Naive thymus-derived CD4-positive, alpha-beta T cell (primary cell): ENCODE data around the gene TTLL5. TPM values are rescaled to one million over a fixed set of nuclear protein-coding genes. Genes with fewer than 3 reads are reported as not detected.

Experiments
- ATAC-seq: fragments of 150-1000 bp; cut with Tn5 transposase; 2 replicates; pipeline ENCODE4 v1.10.0; 2021; ENCODE audit warnings: mild to moderate bottlenecking, moderate library complexity
- CTCF ChIA-PET: fragments of 350-600 bp; sonication (Branson Sonifier 250); formaldehyde crosslinking; loops from one replicate; lab custom pipeline; 2021; ENCODE audit warnings: antibody characterized with exemption; lab: Charles Lee
- POLR2A ChIA-PET: fragments of 350-600 bp; sonication (Branson Sonifier 250); formaldehyde crosslinking; loops from one replicate; lab custom pipeline; 2021; ENCODE audit warnings: antibody characterized with exemption, inconsistent platforms; lab: Charles Lee
- DNase-seq, 9 donors: peaks; one replicate each; pipeline versions ENCODE4 v3.0.0 to v3.0.0-alpha.2; 2020 to 2022; ENCODE audit warnings: mixed read lengths in 1 of 9
- H3K27ac ChIP-seq: one replicate; pipeline ENCODE4 v1.7.0; 2013; ENCODE audit warnings: mild to moderate bottlenecking, low read depth, low read length, moderate library complexity
- H3K27me3 ChIP-seq, 2 donors: one replicate each; pipeline ENCODE4 v1.7.0; 2013; ENCODE audit warnings: low read length in 2 of 2, mild to moderate bottlenecking in 2 of 2, moderate library complexity in 2 of 2; ENCODE audit not compliant: control insufficient read depth in 2 of 2, insufficient read depth in 2 of 2
- H3K36me3 ChIP-seq, 3 experiments: 1 replicate in 2 of 3; 2 replicates in 1 of 3; pipeline ENCODE4 v1.7.0; 2013; ENCODE audit warnings: low read length in 3 of 3, mild to moderate bottlenecking in 3 of 3, moderate library complexity in 1 of 3; ENCODE audit not compliant: insufficient read depth in 3 of 3, control insufficient read depth in 2 of 3
- H3K4me1 ChIP-seq, 2 donors: one replicate each; pipeline ENCODE4 v1.7.0; 2013; ENCODE audit warnings: low read length in 2 of 2, mild to moderate bottlenecking in 2 of 2, moderate library complexity in 1 of 2; ENCODE audit not compliant: control insufficient read depth in 2 of 2, insufficient read depth in 2 of 2
- H3K4me3 ChIP-seq: 2 replicates; pipeline ENCODE4 v1.7.0; 2013; ENCODE audit warnings: mild to moderate bottlenecking, low read length
- H3K9me3 ChIP-seq, 3 experiments: 1 replicate in 2 of 3; 2 replicates in 1 of 3; pipeline ENCODE4 v1.7.0; 2013; ENCODE audit warnings: low read length in 3 of 3; ENCODE audit not compliant: control insufficient read depth in 2 of 3
- H3K27ac Mint-ChIP-seq, 9 donors: one replicate each; pipeline ENCODE4 v1.8.0; 2020 to 2022; ENCODE audit warnings: mixed read lengths in 9 of 9, mild to moderate bottlenecking in 8 of 9, moderate library complexity in 5 of 9, inconsistent platforms in 2 of 9
- H3K27me3 Mint-ChIP-seq, 5 donors: one replicate each; pipeline ENCODE4 v1.8.0; 2021 to 2022; ENCODE audit warnings: mixed read lengths in 5 of 5, mild to moderate bottlenecking in 1 of 5
- H3K36me3 Mint-ChIP-seq, 5 donors: one replicate each; pipeline ENCODE4 v1.8.0; 2020 to 2022; ENCODE audit warnings: mixed read lengths in 5 of 5, mild to moderate bottlenecking in 3 of 5, inconsistent platforms in 1 of 5
- H3K4me1 Mint-ChIP-seq, 7 donors: one replicate each; pipeline ENCODE4 v1.8.0; 2020 to 2022; ENCODE audit warnings: mixed read lengths in 7 of 7, mild to moderate bottlenecking in 3 of 7, inconsistent platforms in 1 of 7
- H3K4me3 Mint-ChIP-seq, 10 donors: one replicate each; pipeline ENCODE4 v1.8.0; 2020 to 2022; ENCODE audit warnings: mild to moderate bottlenecking in 10 of 10, mixed read lengths in 10 of 10, moderate library complexity in 6 of 10, inconsistent platforms in 2 of 10
- H3K9me3 Mint-ChIP-seq, 11 donors: one replicate each; pipeline ENCODE4 v1.8.0; 2020 to 2022; ENCODE audit warnings: mixed read lengths in 11 of 11, mild to moderate bottlenecking in 4 of 11, inconsistent platforms in 1 of 11, moderate library complexity in 1 of 11
- intact Hi-C, 2 donors: fragments of 100-400 bp; cut with micrococcal nuclease; formaldehyde crosslinking; loops; one replicate each; pipeline ENCODE4 v1.15.1; 2023
- polyA plus RNA-seq, 2 donors: library from polyadenylated mRNA; unstranded; fragments of 300-500 nt; fragmentation: Illumina TruSeq; gene quantifications; one replicate each; pipeline ENCODE4 v1.2.3, GENCODE V29; 2021
- total RNA-seq, 6 experiments: library from RNA in 5 of 6; stranded (reverse) in 5 of 6; gene quantifications; 1 replicate in 5 of 6; 2 replicates in 1 of 6; pipeline ENCODE4 v1.2.3 and lab custom pipeline; 2021 to 2026

The TTLL5 gene
- total and polyA plus RNA-seq, 7 experiments from 2014 or later = 7.8 to 31.4 (median 21.5) TPM

DNA sequence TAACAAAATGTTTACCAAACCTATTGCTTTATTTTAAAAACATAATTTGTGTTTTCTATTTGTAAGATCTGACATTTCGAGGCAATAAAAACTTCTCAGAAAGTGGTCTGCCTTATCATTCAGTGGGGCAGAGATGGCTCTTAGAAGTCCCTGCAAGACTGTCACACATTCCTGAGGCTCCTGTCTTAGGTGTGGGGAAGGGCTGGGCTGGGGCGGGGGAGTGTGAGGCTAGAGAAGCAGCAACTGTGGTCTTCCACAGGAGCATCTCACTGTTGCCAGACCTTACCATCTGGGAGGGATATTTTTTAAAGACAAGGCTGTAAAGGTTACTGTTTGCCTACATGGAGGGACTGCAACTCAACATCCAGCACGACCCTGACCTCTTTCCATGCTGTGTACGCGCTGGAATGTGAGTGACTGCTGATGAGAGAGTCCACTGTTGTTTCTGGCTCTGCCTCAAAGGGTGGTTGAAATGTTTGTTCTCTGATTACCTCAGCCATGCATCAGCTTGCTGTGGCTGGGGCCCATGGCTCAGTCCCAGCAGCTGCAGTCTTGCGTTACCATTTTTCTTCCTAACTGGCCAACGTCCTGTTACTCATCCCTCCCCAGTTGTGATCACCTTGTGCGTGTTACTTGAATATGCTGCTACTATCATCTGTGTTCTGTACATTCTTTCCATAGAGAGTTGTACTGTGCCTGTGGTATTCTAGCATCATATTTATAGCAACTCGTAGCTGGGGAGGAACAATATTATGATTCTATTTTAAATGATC is 12.8 kb upstream of the TTLL5 start:
- no peaks in the 10 kb centered on the region for H3K9me3 ChIP-seq
- H3K27me3 ChIP-seq = no peaks in the 10 kb centered on the region
- H3K36me3 ChIP-seq = peaks cover 6 to 61% (median 13%) of the 10 kb centered on the region in 3 experiments
- POLR2A ChIA-PET = no interaction called here
- DNase-seq = no peak
- no peak overlapping the region for H3K4me3 ChIP-seq
- intact Hi-C loops = no loop called here
- no peak for ATAC-seq
- no peaks in the 10 kb centered on the region for H3K4me1 ChIP-seq
- Mint-ChIP-seq H3K36me3 (peaks cover 23 to 52% (median 31%) of the 10 kb centered on the region in 5 donors), H3K9me3 (no peaks in the 10 kb centered on the region), H3K27me3 (no peaks in the 10 kb centered on the region), H3K27ac (peak overlapping the region in 4 of 9 donors; percentile 8 to 69 (median 37)), H3K4me3 (no peak overlapping the region), H3K4me1 (peaks cover 0 to 3% (median 0%) of the 10 kb centered on the region in 7 donors)
- H3K27ac ChIP-seq = no peak overlapping the region
- CTCF ChIA-PET = no interaction called here

DNA sequence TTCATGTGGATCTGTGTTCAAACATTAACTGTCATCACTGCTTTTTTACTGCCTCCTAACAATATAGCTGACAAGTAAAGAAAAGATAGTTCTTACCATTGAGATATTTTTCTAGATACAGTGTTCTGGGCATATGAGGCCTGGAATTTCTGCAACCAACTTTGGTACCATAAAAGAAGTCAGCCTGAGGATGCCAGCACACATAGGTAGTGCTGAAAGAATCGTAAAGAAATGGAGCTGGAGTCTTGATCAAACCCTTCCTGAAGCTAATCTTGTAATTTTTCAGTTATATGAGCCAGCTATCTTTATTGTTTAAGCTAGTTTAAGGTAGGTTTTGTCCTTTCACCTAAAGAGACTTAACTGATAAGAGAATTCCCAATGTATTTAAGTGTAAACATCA is 11.7 kb upstream of the TTLL5 start:
- Mint-ChIP-seq H3K36me3 (peaks cover 19 to 51% (median 32%) of the 10 kb centered on the region in 5 donors), H3K27me3 (no peaks in the 10 kb centered on the region), H3K9me3 (no peaks in the 10 kb centered on the region), H3K4me1 (peaks cover 0 to 5% (median 4%) of the 10 kb centered on the region in 7 donors), H3K4me3 (no peak overlapping the region), H3K27ac (peak overlapping the region in 1 of 9 donors; percentile 19)
- Histone ChIP-seq H3K36me3 (peaks cover 6 to 67% (median 13%) of the 10 kb centered on the region in 3 experiments), H3K27me3 (no peaks in the 10 kb centered on the region), H3K4me1 (no peaks in the 10 kb centered on the region), H3K9me3 (no peaks in the 10 kb centered on the region), H3K27ac (no peak overlapping the region), H3K4me3 (no peak overlapping the region)
- DNase-seq (no peak), ATAC-seq (no peak)
- POLR2A ChIA-PET = interaction anchor here (0.6 to 1.4 kb wide), 2 partner anchors 10 to 11 kb away, joined by 3 to 4 read pairs; partner anchors contain the start of gene ERG28
- CTCF ChIA-PET = interaction anchor here (0.5 to 1.8 kb wide), 4 partner anchors 62 to 340 kb away, joined by 3 to 9 read pairs (median 3); partner anchors contain the start of gene FLVCR2
- intact Hi-C loops = no loop called here

DNA sequence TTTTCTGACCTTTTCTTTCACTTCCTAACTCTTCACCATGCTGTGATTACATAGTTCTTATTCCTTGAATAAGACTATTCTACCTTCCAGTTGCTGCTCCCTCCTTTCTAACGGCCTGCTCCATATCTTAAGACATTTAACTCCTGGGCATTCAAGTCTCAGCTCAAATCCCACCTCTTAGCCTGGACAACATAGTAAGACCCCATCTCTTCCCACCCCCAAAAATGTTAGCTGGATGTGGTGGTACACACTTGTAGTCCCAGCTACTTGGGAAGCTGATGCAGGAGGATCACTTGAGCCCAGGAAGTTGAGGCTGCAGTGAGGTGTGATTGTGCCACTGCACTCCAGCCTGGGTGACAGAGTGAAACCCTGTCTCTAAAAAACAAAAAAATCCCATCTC is 11.3 kb upstream of the TTLL5 start:
- no peaks in the 10 kb centered on the region for H3K9me3 Mint-ChIP-seq
- peaks cover 6 to 71% (median 13%) of the 10 kb centered on the region in 3 experiments for H3K36me3 ChIP-seq
- ChIA-PET CTCF (interaction anchor here (0.5 to 1.8 kb wide), 4 partner anchors 62 to 341 kb away, joined by 3 to 9 read pairs (median 3); partner anchors contain the start of gene FLVCR2), POLR2A (interaction anchor here (1.4 kb wide), 1 partner anchor 11 kb away, joined by 4 read pairs; the partner anchor contains the start of gene ERG28)
- no peak for DNase-seq
- H3K27me3 ChIP-seq = no peaks in the 10 kb centered on the region
- no peak overlapping the region for H3K4me3 Mint-ChIP-seq
- H3K4me1 Mint-ChIP-seq = peaks cover 0 to 5% (median 4%) of the 10 kb centered on the region in 7 donors
- no peaks in the 10 kb centered on the region for H3K9me3 ChIP-seq
- no peak overlapping the region for H3K4me3 ChIP-seq
- H3K27me3 Mint-ChIP-seq = no peaks in the 10 kb centered on the region
- no peaks in the 10 kb centered on the region for H3K4me1 ChIP-seq
- H3K36me3 Mint-ChIP-seq = peaks cover 19 to 47% (median 32%) of the 10 kb centered on the region in 5 donors
- no peak for ATAC-seq
- no peak overlapping the region for H3K27ac ChIP-seq
- intact Hi-C loops = loop anchor here in 1 of 2 donors (5.0 kb wide), 1 partner anchor 517 kb away; no protein-coding TSS in a partner anchor
- peak overlapping the region in 3 of 9 donors; percentile 24 to 45 (median 34) for H3K27ac Mint-ChIP-seq

DNA sequence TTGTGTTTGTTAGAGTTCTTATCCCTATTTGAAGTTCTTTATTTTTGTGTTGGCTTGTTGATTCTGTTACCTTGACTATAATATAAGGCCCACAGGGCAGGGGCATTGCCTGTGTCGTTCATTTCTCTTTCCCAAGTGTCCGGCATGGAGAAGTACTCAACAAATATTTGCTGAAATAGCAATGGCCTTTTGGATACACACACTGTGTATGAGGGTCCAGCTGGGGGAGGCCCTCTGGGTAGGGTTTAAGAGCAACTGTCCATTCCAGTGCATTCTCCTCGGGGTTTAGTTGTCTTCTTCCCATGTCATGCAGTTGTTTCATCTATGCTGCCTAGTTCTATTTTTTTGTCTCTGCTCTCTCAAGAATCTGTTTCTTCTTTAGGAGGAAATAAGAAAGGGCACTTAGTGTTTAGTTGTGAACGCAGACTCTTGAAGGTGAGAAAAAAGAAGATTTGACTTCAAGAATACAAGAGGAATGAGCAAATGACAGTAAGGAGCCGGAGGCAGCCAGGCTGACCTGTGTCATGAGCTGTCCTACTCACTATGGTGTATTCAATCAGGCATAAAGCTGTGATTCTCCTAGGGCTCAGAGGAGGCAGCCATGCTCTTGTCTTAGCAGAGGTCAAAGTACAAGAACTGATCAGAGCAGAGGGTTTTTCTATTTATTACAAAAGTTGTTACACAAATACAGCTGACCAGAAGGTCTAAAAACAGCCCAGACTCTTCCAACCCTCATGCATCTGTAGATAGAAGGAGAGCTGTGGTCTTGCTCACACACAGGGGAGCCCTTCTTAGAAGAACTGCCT is 10.6 kb upstream of the TTLL5 start:
- Histone ChIP-seq H3K36me3 (peaks cover 6 to 78% (median 13%) of the 10 kb centered on the region in 3 experiments), H3K27ac (no peak overlapping the region), H3K27me3 (no peaks in the 10 kb centered on the region), H3K4me3 (no peak overlapping the region), H3K9me3 (no peaks in the 10 kb centered on the region), H3K4me1 (no peaks in the 10 kb centered on the region)
- no peak overlapping the region for H3K4me3 Mint-ChIP-seq
- intact Hi-C loops = loop anchor here in 1 of 2 donors (5.0 kb wide), 1 partner anchor 518 kb away; no protein-coding TSS in a partner anchor
- no peak overlapping the region for H3K27ac Mint-ChIP-seq
- no peaks in the 10 kb centered on the region for H3K9me3 Mint-ChIP-seq
- H3K27me3 Mint-ChIP-seq = no peaks in the 10 kb centered on the region
- H3K36me3 Mint-ChIP-seq = peaks cover 19 to 45% (median 32%) of the 10 kb centered on the region in 5 donors
- POLR2A ChIA-PET = interaction anchor here (1.4 kb wide), 2 partner anchors 10 to 72 kb away, joined by 4 to 5 read pairs; partner anchors contain the start of genes ERG28 and FLVCR2
- no peak for ATAC-seq
- DNase-seq = no peak
- CTCF ChIA-PET = interaction anchor here (1.8 kb wide), 1 partner anchor 73 kb away, joined by 9 read pairs; the partner anchor contains the start of gene FLVCR2
- peaks cover 0 to 5% (median 4%) of the 10 kb centered on the region in 7 donors for H3K4me1 Mint-ChIP-seq

DNA sequence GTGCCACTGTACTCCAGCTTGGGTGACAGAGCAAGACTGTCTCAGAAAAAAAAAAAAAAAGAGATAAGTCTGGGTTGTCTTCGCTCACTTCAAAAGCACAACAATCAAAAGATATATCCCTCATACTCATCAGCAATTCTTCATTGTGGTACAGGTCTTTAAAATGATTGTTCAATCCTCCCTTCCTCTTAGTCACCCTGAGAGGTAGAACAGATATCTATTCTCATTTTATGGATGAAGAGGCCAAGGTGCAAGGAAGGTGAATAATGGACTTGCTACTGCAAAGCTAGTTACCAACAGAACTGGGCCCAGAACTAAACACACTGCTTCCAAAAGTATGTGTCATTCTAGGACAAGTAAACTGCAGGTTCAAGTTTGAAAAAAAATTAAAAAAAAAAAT is 7.5 kb upstream of the TTLL5 start:
- no peaks in the 10 kb centered on the region for H3K9me3 ChIP-seq

More for the DNA sequence above, 7.5 kb upstream of the TTLL5 start:
- H3K4me3 ChIP-seq = no peak overlapping the region
- intact Hi-C loops = loop anchor here in 1 of 2 donors (5.0 kb wide), 1 partner anchor 521 kb away; no protein-coding TSS in a partner anchor
- ATAC-seq (no peak), DNase-seq (no peak)
- H3K27me3 ChIP-seq = no peaks in the 10 kb centered on the region
- peaks cover 6 to 75% (median 13%) of the 10 kb centered on the region in 3 experiments for H3K36me3 ChIP-seq
- ChIA-PET CTCF (interaction anchor here (0.6 to 7.4 kb wide), 14 partner anchors 9 to 1062 kb away, joined by 3 to 133 read pairs (median 4); partner anchors contain the start of gene FLVCR2), POLR2A (interaction anchor here (0.6 to 1.7 kb wide), 4 partner anchors 56 to 1971 kb away, joined by 4 to 13 read pairs (median 6); no protein-coding TSS in a partner anchor)
- H3K4me3 Mint-ChIP-seq = no peak overlapping the region
- H3K9me3 Mint-ChIP-seq = no peaks in the 10 kb centered on the region
- H3K36me3 Mint-ChIP-seq = peaks cover 14 to 37% (median 30%) of the 10 kb centered on the region in 5 donors
- H3K27ac ChIP-seq = no peak overlapping the region
- H3K4me1 Mint-ChIP-seq = peaks cover 2 to 14% (median 5%) of the 10 kb centered on the region in 7 donors
- H3K27ac Mint-ChIP-seq = no peak overlapping the region
- no peaks in the 10 kb centered on the region for H3K4me1 ChIP-seq
- H3K27me3 Mint-ChIP-seq = no peaks in the 10 kb centered on the region
